Vagina (tissue), 2 donors: ENCODE data around the gene MGP.

ENCODE experiments used
- CTCF ChIP-seq, 3 experiments: fragments of 450-650 bp in 2 of 3; fragments of 200-600 bp in 1 of 3; sonication (generic) in 1 of 3; IDR thresholded peaks; one replicate each; pipeline ENCODE4 v1.5.1; 2017 to 2019; ENCODE audit warnings: antibody characterized with exemption in 3 of 3, mild to moderate bottlenecking in 2 of 3, moderate library complexity in 2 of 3
- POLR2AphosphoS5 ChIP-seq, 2 donors: sonication (generic); formaldehyde crosslinking; IDR thresholded peaks; one replicate each; pipeline ENCODE4 v1.9.0; 2017; ENCODE audit warnings: antibody characterized with exemption in 2 of 2, mild to moderate bottlenecking in 2 of 2, low read depth in 1 of 2; ENCODE audit not compliant: insufficient read depth in 1 of 2

GRCh38 chr12:14901228-14901562, 15.5 kb upstream of the MGP start:
- TF ChIP-seq CTCF (IDR thresholded peaks at IDR 0.05) (peak in 1 of 3 experiments; percentile 1), POLR2AphosphoS5 (IDR thresholded peaks at IDR 0.05; ENCODE audit: insufficient read depth in 1 of 2, low read depth in 1 of 2) (no peak)
